ENCODE measurements around the gene MZT2A. TPM values are rescaled to one million over a fixed set of nuclear protein-coding genes. Genes with fewer than 3 reads are reported as not detected.
"Not testable (repeated sequence)": the region's sequence is repeated elsewhere in the genome, so short reads cannot be mapped to it uniquely, and the experiment has no call there.

The MZT2A gene
- total RNA-seq, 5 donors from 2014 or later (not counting 1 experiment from before 2014, with no cell fraction given), result 70.1 to 215 (median 89.1) TPM

DNA sequence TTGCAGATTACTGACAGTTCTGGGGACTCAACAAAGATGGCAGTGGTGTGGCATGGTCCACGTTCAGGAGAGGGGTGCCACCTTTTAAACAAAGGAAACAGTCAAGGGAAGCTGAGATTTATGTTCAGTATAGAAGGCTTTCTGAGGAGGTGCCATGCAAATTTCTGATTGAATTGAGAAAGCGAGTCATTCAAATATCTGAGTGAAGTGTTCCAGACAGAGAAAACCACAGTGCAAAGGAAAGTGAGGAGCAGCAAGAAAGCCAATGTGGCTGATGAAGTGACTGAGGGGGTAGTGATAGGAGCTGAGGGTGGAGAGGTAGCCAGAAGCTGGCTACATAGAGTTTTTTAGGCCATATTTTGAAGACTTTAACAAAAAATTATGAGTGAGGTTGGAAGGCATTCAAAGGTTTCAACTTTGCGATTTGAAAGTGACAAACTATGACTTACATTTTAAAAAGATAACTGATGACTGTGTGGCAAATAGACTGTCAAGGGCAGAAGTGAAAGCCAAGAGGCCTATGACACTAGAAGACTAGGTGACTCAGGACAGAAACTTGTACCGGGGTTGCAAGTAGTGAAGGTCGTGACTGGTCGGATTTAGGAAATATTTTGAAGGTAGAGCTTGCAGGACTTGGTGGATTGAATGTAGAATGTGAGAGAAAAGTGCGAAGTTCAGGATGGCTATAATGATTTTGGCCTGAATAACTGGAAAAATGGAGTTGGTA, 51.3 kb downstream of the MZT2A start:
- H3K27me3 ChIP-seq (replicated peaks in 1 of 2; ENCODE audit: control insufficient read depth in 2 of 2, extremely low read depth in 1 of 2, insufficient read depth in 2 of 2, low read length in 1 of 2); H3K27ac Mint-ChIP-seq; H3K4me3 ChIP-seq (ENCODE audit: control insufficient read depth in 1 of 2, extremely low read depth in 1 of 2, low read length in 1 of 2); H3K36me3 Mint-ChIP-seq; H3K9me3 Mint-ChIP-seq; ATAC-seq (replicated peaks in 1 of 4); H3K4me1 Mint-ChIP-seq; H3K36me3 ChIP-seq (ENCODE audit: control insufficient read depth in 2 of 2, extremely low read depth in 1 of 2, insufficient read depth in 1 of 2, low read length in 1 of 2); H3K4me1 ChIP-seq (ENCODE audit: control insufficient read depth in 1 of 2, extremely low read depth in 1 of 2, insufficient read depth in 2 of 2, low read length in 2 of 2); H3K27me3 Mint-ChIP-seq; DNase-seq; H3K4me3 Mint-ChIP-seq; H3K27ac ChIP-seq (ENCODE audit: low read length); H3K9me3 ChIP-seq; CTCF ChIA-PET: not testable (repeated sequence)
- 32% methylated on average over 4 of the region's 7 CpGs for WGBS (ENCODE audit: insufficient coverage)
- POLR2A ChIA-PET, result interaction anchor here in 1 of 2 donors (0.6 kb wide), 1 partner anchor 232 kb away, joined by 6 read pairs; no protein-coding TSS in a partner anchor

Other genes with a start within 250 kb of the MZT2A start
- gene RAB6D, start 128.2 kb downstream of the MZT2A start, total RNA-seq, result not detected
- gene TUBA3D, start 16.3 kb downstream of the MZT2A start, total RNA-seq, result not detected
- gene CCDC74A, start 35.5 kb upstream of the MZT2A start, total RNA-seq, result 1 to 10 TPM in 4 of 5 donors, under 1 TPM in 1; 0.90 to 4.0 (median 2.3) TPM